ENCODE results near the gene TARBP1.

- TF ChIP-seq CTCF (IDR thresholded peaks at IDR 0.05) (no peak), POLR2A (IDR thresholded peaks at IDR 0.05) (no peak)
These were observed 42.2 kb upstream of the TARBP1 start for GRCh38 chr1:234520908-234521817.
